HG02588 (cell line): Measurements from ENCODE around the gene CHPF.

Source experiments
- ATAC-seq: cut with Tn5 transposase; IDR thresholded peaks from one replicate; pipeline ENCODE4 v1.9.1; 2021; ENCODE audit warnings: mild to moderate bottlenecking, moderate library complexity; ENCODE audit not compliant: unreplicated experiment

The CHPF gene

GRCh38 chr2:219553168-219553417 is 9.5 kb upstream of the CHPF start:
- no peak for ATAC-seq

GRCh38 chr2:219552382-219553167 is 9.0 kb upstream of the CHPF start:
- ATAC-seq: peak; percentile 82

- peak; percentile 5 for ATAC-seq
Measured at GRCh38 chr2:219551441-219552381, 8.1 kb upstream of the CHPF start.

GRCh38 chr2:219549619-219550018 is 6.0 kb upstream of the CHPF start:
- ATAC-seq: no peak

- no peak for ATAC-seq
Measured at GRCh38 chr2:219548990-219549389, 5.4 kb upstream of the CHPF start.

- no peak for ATAC-seq
Measured at GRCh38 chr2:219547621-219548020, 4.0 kb upstream of the CHPF start.

- no peak for ATAC-seq
Measured at GRCh38 chr2:219545943-219546352, 2.3 kb upstream of the CHPF start.

- ATAC-seq: no peak
Measured at GRCh38 chr2:219545295-219545942, 1.8 kb upstream of the CHPF start.

- ATAC-seq: no peak
Measured at GRCh38 chr2:219544567-219544966, 958 bp upstream of the CHPF start.

- peak; percentile 29 for ATAC-seq
Measured at GRCh38 chr2:219542931-219543595, 546 bp downstream of the CHPF start.

- peak; percentile 44 for ATAC-seq
Measured at GRCh38 chr2:219541611-219542180, 1.9 kb downstream of the CHPF start.

GRCh38 chr2:219540784-219541504 is 2.7 kb downstream of the CHPF start:
- ATAC-seq: no peak

GRCh38 chr2:219539926-219540678 is 3.5 kb downstream of the CHPF start:
- no peak for ATAC-seq

GRCh38 chr2:219538956-219539788 is 4.4 kb downstream of the CHPF start:
- no peak for ATAC-seq

GRCh38 chr2:219538504-219538951 is 5.1 kb downstream of the CHPF start:
- ATAC-seq: no peak

- no peak for ATAC-seq
Measured at GRCh38 chr2:219537657-219538488, 5.7 kb downstream of the CHPF start.

GRCh38 chr2:219536967-219537366 is 6.6 kb downstream of the CHPF start:
- no peak for ATAC-seq

GRCh38 chr2:219536425-219536824 is 7.2 kb downstream of the CHPF start:
- ATAC-seq: no peak
